Omental fat pad (tissue), 4 donors: ENCODE measurements around the gene MRPS12. TPM values are rescaled to one million over a fixed set of nuclear protein-coding genes. Genes with fewer than 3 reads are reported as not detected.

Experiments used
- ATAC-seq: fragments of 150-250 bp; one replicate; pipeline ENCODE4 v1.9.1; 2016; ENCODE audit warnings: mild to moderate bottlenecking, moderate library complexity; ENCODE audit not compliant: low FRiP score
- DNase-seq: peaks from one replicate; pipeline ENCODE4 v3.0.0-alpha.2; 2019; ENCODE audit warnings: low spot score
- CTCF ChIP-seq, 3 donors: fragments of 450-650 bp; IDR thresholded peaks; one replicate each; pipeline ENCODE4 v1.5.1; 2016 to 2017; ENCODE audit warnings: antibody characterized with exemption in 3 of 3, mild to moderate bottlenecking in 3 of 3, moderate library complexity in 2 of 3
- total RNA-seq, 4 donors: library from RNA; depleted of rRNA; stranded (reverse); fragments of >200 nt; gene quantifications; one replicate each; pipeline ENCODE4 v1.1.0, GENCODE V29; 2016

The MRPS12 gene
- total RNA-seq, 4 donors from 2014 or later = 27.3 to 46.0 (median 37.7) TPM

DNA sequence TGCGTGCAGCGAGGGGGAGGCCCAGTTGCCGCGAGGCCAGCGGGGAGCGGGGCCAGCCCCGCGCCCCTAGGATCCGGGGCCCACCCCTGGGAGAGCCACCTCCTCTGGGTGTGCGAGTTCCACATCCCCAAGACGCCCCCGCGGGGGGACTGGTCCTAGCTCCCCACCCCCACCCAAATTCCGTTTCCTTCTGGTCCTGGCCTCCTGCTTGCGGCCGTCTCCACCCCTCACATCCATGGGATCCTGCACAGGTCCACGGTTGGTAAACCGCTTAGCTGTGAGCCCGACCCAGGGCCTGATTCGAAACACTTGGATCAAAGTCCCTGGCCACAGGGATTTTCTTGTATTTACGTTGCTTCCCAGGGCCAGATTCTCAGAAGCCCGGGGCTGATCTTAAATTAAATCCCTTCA, 45.1 kb downstream of the MRPS12 start:
- ATAC-seq = peak; percentile 52
- DNase-seq = no peak
- TF ChIP-seq CTCF (IDR thresholded peaks at IDR 0.05) = no peak

DNA sequence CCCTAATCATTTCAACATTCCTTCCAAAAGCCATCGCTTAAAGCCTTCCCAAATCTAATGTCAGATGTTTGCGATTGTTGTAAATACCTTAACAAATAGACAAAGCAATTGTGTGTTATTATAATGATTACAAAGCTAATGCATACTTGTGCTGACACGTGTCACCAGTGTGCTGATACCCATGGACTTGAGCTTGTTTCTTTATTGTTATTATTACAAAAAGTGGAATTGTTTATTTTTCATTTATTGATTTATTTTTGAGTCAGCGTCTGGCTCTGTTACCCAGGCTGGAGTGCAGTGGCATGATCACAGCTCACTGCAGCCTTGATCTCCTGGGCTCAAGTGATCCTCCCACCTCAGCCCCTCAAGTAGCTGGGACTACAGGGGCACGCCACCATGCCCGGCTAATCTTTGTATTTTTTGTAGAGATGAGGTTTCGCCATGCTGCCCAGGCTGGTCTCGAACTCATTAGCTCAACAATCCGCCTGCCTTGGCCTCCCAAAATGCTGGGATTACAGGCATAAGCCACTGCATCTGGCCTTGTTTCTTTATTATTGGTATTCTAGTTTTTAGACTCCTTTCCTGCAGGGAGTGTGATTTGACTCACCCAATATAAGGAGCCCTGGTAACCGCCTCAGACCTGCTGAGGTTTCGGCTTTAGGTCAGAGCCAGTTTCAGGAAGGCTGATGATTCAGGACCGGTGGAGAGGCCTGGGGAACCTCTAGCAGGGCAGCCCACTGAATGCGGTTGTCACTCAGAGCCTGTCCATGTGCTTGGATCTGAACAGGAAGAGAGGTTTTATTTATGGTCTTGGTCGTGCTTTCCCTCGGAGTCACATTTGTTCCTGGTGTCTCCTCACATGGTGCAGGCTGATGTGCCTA, 46.9 kb downstream of the MRPS12 start:
- no peak for TF ChIP-seq CTCF (IDR thresholded peaks at IDR 0.05)
- DNase-seq = no peak
- ATAC-seq = no peak

DNA sequence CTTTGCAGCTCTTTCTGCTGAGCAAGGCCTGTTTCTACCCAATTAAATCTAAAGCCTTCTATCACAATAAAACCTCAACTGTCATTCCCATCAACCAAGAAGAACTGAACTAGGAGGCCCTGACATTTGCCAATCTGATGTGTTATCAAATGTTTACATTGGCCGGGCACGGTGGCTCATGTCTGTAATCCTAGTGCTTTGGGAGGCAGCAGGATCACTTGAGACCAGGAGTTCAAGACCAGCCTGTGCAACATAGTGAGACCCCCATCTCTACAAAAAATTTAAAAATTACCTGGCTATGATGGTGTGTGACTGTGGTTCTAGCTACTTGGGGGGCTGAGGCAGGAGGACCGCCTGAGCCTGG, 47.6 kb downstream of the MRPS12 start:
- DNase-seq = no peak
- TF ChIP-seq CTCF (IDR thresholded peaks at IDR 0.05) = no peak

GRCh38 chr19:38979812-38980211, 49.1 kb downstream of the MRPS12 start:
- DNase-seq (no peak), ATAC-seq (no peak)
- no peak for TF ChIP-seq CTCF (IDR thresholded peaks at IDR 0.05)

More for the DNA sequence above, 47.6 kb downstream of the MRPS12 start:
- ATAC-seq = no peak

- DNase-seq (no peak), ATAC-seq (no peak)
- no peak for TF ChIP-seq CTCF (IDR thresholded peaks at IDR 0.05)
These were observed 50.0 kb downstream of the MRPS12 start for GRCh38 chr19:38980583-38981374.

Other genes with a start within 250 kb of the MRPS12 start
- gene CAPN12, start 186.5 kb upstream of the MRPS12 start, total RNA-seq = 1 to 10 TPM; 1.0 to 2.5 (median 1.4) TPM
- not detected for gene LGALS7, start 157.4 kb upstream of the MRPS12 start, total RNA-seq
- not detected for gene LGALS7B, start 141.7 kb upstream of the MRPS12 start, total RNA-seq
- 1 to 10 TPM in 1 of 4 donors, under 1 TPM in 1, not detected in 2; 0.46 to 1.6 TPM for gene LGALS4, start 118.0 kb upstream of the MRPS12 start, total RNA-seq
- 100 to 1,000 TPM; 101 to 145 (median 128) TPM for gene ECH1, start 99.2 kb upstream of the MRPS12 start, total RNA-seq
- 100 to 1,000 TPM; 138 to 180 (median 169) TPM for gene HNRNPL, start 81.0 kb upstream of the MRPS12 start, total RNA-seq
- 10 to 100 TPM in 1 of 4 donors, 1 to 10 TPM in 3; 5.3 to 10.4 (median 7.1) TPM for gene RINL, start 52.7 kb upstream of the MRPS12 start, total RNA-seq
- gene SIRT2, start 31.3 kb upstream of the MRPS12 start, total RNA-seq = 100 to 1,000 TPM in 1 of 4 donors, 10 to 100 TPM in 3; 59.6 to 115 (median 74.5) TPM
- gene NFKBIB, start 31.0 kb upstream of the MRPS12 start, total RNA-seq = 10 to 100 TPM; 19.6 to 30.9 (median 22.7) TPM
- gene CCER2, start 18.8 kb upstream of the MRPS12 start, total RNA-seq = under 1 TPM in 2 of 4 donors, not detected in 2; 0.50 to 0.84 TPM
- 10 to 100 TPM in 3 of 4 donors, 1 to 10 TPM in 1; 9.7 to 14.8 (median 11.8) TPM for gene SARS2, start 181 bp upstream of the MRPS12 start, total RNA-seq
- gene FBXO17, start 44.8 kb downstream of the MRPS12 start, total RNA-seq = 10 to 100 TPM; 31.2 to 43.6 (median 38.2) TPM
- gene FBXO27, start 101.6 kb downstream of the MRPS12 start, total RNA-seq = 10 to 100 TPM in 1 of 4 donors, 1 to 10 TPM in 3; 3.2 to 14.6 (median 7.6) TPM
- gene ACP7, start 153.4 kb downstream of the MRPS12 start, total RNA-seq = not detected
- 1 to 10 TPM; 4.6 to 9.8 (median 6.3) TPM for gene PAK4, start 194.8 kb downstream of the MRPS12 start, total RNA-seq